Keratinocyte (primary cell): ENCODE measurements around the gene KCNQ4.

Source experiments
- CTCF ChIP-seq, 3 experiments: IDR thresholded peaks in 1 of 3; conservative IDR thresholded peaks in 1 of 3; optimal IDR thresholded peaks in 1 of 3; 2 replicates in 2 of 3; 3 replicates in 1 of 3; pipeline versions ENCODE3 to v1.5.1; 2011; ENCODE audit warnings: low read length in 3 of 3, mild to moderate bottlenecking in 3 of 3, moderate library complexity in 2 of 3, control low read depth in 1 of 3, inconsistent platforms in 1 of 3; ENCODE audit not compliant: insufficient read depth in 2 of 3; ENCODE audit errors: extremely low read depth in 1 of 3
- EZH2 ChIP-seq: IDR thresholded peaks from one replicate; pipeline ENCODE4 v1.6.1; 2012; ENCODE audit warnings: inconsistent platforms, mild to moderate bottlenecking, low read length, moderate library complexity

GRCh38 chr1:40796939-40797667 lies 13.5 kb downstream of the KCNQ4 start:
- TF ChIP-seq CTCF (optimal IDR thresholded peaks at IDR 0.05 in 1 of 3, IDR thresholded peaks at IDR 0.05 in 1 of 3, conservative IDR thresholded peaks at IDR 0.05 in 1 of 3; ENCODE audit: extremely low read depth in 1 of 3, insufficient read depth in 2 of 3, low read length in 3 of 3) (no peak), EZH2 (no peak)
